ENCODE measurements around the gene MPP2. TPM values are rescaled to one million over a fixed set of nuclear protein-coding genes. Genes with fewer than 3 reads are reported as not detected.
"Not testable (repeated sequence)": the region's sequence is repeated elsewhere in the genome, so short reads cannot be mapped to it uniquely, and the experiment has no call there.

Gene MPP2
- total RNA-seq, 2 donors from 2014 or later: 11.9 to 15.6 TPM

- no peak within 1 kb of the TSS for H3K4me3 ChIP-seq
- peaks cover 0 to 10% of the 10 kb centered on the region in 2 donors for H3K4me1 ChIP-seq
- H3K9me3 ChIP-seq: no peaks in the 10 kb centered on the region
- TF ChIP-seq, protein P1, sequence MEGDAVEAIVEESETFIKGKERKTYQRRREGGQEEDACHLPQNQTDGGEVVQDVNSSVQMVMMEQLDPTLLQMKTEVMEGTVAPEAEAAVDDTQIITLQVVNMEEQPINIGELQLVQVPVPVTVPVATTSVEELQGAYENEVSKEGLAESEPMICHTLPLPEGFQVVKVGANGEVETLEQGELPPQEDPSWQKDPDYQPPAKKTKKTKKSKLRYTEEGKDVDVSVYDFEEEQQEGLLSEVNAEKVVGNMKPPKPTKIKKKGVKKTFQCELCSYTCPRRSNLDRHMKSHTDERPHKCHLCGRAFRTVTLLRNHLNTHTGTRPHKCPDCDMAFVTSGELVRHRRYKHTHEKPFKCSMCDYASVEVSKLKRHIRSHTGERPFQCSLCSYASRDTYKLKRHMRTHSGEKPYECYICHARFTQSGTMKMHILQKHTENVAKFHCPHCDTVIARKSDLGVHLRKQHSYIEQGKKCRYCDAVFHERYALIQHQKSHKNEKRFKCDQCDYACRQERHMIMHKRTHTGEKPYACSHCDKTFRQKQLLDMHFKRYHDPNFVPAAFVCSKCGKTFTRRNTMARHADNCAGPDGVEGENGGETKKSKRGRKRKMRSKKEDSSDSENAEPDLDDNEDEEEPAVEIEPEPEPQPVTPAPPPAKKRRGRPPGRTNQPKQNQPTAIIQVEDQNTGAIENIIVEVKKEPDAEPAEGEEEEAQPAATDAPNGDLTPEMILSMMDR (IDR thresholded peaks at IDR 0.05): no peak
- H3K36me3 ChIP-seq: no peaks in the 10 kb centered on the region
- no peak for DNase-seq (ENCODE audit: low spot score)
- H3K27ac ChIP-seq: no peak within 1 kb of the TSS
- H3K27me3 ChIP-seq: no peaks in the 10 kb centered on the region
Observed at GRCh38 chr17:43942051-43942685, 34.8 kb upstream of the MPP2 start, which contains the start of gene PPY. Gene PPY (minus strand): TSS chr17:43942476. CDS start chr17:43941654, 822 bp downstream.

GRCh38 chr17:43940630-43941029, 33.3 kb upstream of the MPP2 start:
- Histone ChIP-seq H3K27ac (no peak overlapping the region), H3K9me3 (no peaks in the 10 kb centered on the region), H3K4me1 (peaks cover 0 to 10% of the 10 kb centered on the region in 2 donors), H3K4me3 (no peak overlapping the region), H3K36me3 (no peaks in the 10 kb centered on the region), H3K27me3 (no peaks in the 10 kb centered on the region)
- DNase-seq (ENCODE audit: low spot score): no peak
- TF ChIP-seq, protein P1 (IDR thresholded peaks at IDR 0.05): peak; percentile 43 to 64

- no peak overlapping the region for H3K4me3 ChIP-seq
- peaks cover 0 to 10% of the 10 kb centered on the region in 2 donors for H3K4me1 ChIP-seq
- TF ChIP-seq, protein P1 (IDR thresholded peaks at IDR 0.05): no peak
- H3K36me3 ChIP-seq: no peaks in the 10 kb centered on the region
- no peaks in the 10 kb centered on the region for H3K9me3 ChIP-seq
- DNase-seq (ENCODE audit: low spot score): no peak
- H3K27me3 ChIP-seq: no peaks in the 10 kb centered on the region
- H3K27ac ChIP-seq: no peak overlapping the region
Observed at GRCh38 chr17:43939886-43940285, 32.5 kb upstream of the MPP2 start.

DNA sequence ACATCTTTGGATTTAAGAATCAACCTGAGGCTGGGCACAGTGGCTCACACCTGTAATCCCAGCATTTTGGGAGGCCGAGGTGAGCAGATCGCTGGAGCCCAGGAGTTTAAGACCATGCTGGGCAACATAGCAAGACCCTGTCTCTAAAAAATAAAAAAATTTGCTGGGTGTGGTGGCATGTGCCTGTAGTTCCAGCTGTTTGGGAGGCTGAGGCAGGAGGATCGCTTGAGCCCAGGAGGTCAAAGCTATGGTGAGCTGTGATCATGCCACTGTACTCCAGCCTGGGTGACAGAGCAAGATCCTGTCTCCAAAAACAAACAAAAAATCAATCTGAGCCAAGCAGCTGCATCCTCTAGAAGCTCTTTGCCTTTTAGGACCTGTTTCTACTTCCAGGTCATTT, 32.1 kb upstream of the MPP2 start:
- H3K27me3 ChIP-seq; H3K4me3 ChIP-seq; H3K9me3 ChIP-seq; H3K27ac ChIP-seq; H3K4me1 ChIP-seq; H3K36me3 ChIP-seq; DNase-seq (ENCODE audit: low spot score): not testable (repeated sequence)

DNA sequence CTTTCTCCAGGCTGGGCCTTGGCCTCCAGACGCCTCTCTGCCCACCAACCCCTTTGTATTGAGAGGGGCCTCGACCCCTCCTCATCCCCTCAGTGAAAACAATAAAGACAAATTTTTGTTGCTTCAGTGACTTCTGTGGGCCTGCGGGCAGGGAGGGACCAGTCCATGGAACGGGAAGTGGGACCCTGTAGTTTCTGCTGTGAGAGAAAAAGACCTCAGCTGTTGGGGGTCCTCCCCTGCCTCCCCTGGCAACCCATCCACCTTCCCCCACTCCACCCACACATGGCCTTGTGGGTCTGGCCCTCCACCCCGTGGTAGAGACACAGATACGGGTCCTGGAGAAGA, 31.5 kb upstream of the MPP2 start:
- H3K9me3 ChIP-seq: no peaks in the 10 kb centered on the region

GRCh38 chr17:43936434-43936833, 29.1 kb upstream of the MPP2 start:
- TF ChIP-seq, protein P1 (IDR thresholded peaks at IDR 0.05): no peak
- no peak overlapping the region for H3K4me3 ChIP-seq
- H3K27me3 ChIP-seq: no peaks in the 10 kb centered on the region
- H3K27ac ChIP-seq: no peak overlapping the region
- H3K4me1 ChIP-seq: peaks cover 0 to 10% of the 10 kb centered on the region in 2 donors
- H3K9me3 ChIP-seq: no peaks in the 10 kb centered on the region
- H3K36me3 ChIP-seq: no peaks in the 10 kb centered on the region
- DNase-seq (ENCODE audit: low spot score): no peak

More for the DNA sequence above, 31.5 kb upstream of the MPP2 start:
- TF ChIP-seq, protein P1 (IDR thresholded peaks at IDR 0.05): no peak
- no peak overlapping the region for H3K27ac ChIP-seq
- no peak overlapping the region for H3K4me3 ChIP-seq
- H3K27me3 ChIP-seq: no peaks in the 10 kb centered on the region
- no peaks in the 10 kb centered on the region for H3K36me3 ChIP-seq
- H3K4me1 ChIP-seq: peaks cover 0 to 10% of the 10 kb centered on the region in 2 donors
- no peak for DNase-seq (ENCODE audit: low spot score)

Data from right atrium auricular region (tissue), 2 donors.